Neural crest cell (in vitro differentiated cells): Measurements from ENCODE around the gene KCTD10. TPM values are rescaled to one million over a fixed set of nuclear protein-coding genes. Genes with fewer than 3 reads are reported as not detected.

Experiments used
- DNase-seq: peaks from one replicate; pipeline ENCODE4 v3.0.0; 2021; ENCODE audit warnings: low read depth, mixed read lengths, low spot score
- H3K27ac Mint-ChIP-seq: one replicate; pipeline ENCODE4 v1.8.0; 2021; ENCODE audit warnings: mild to moderate bottlenecking, mixed read lengths; ENCODE audit not compliant: unreplicated experiment
- H3K27me3 Mint-ChIP-seq: 2 replicates; pipeline ENCODE4 v1.8.0; 2021; ENCODE audit warnings: low read depth, mild to moderate bottlenecking, mixed read lengths
- H3K36me3 Mint-ChIP-seq: 2 replicates; pipeline ENCODE4 v1.8.0; 2021; ENCODE audit warnings: low read depth, mild to moderate bottlenecking, mixed read lengths
- H3K4me1 Mint-ChIP-seq: 2 replicates; pipeline ENCODE4 v1.8.0; 2021; ENCODE audit warnings: mixed read lengths
- H3K4me3 Mint-ChIP-seq: one replicate; pipeline ENCODE4 v1.8.0; 2021; ENCODE audit warnings: mild to moderate bottlenecking, mixed read lengths
- H3K9me3 Mint-ChIP-seq: 2 replicates; pipeline ENCODE4 v1.8.0; 2021; ENCODE audit warnings: mixed read lengths
- CTCF ChIP-seq: fragments of 200-600 bp; sonication (generic); conservative IDR thresholded peaks from 2 replicates; pipeline ENCODE4 v1.5.0; 2021; ENCODE audit warnings: antibody characterized with exemption, mild to moderate bottlenecking
- total RNA-seq: library from RNA; stranded (reverse); gene quantifications from 2 replicates; pipeline ENCODE4 v1.2.1, GENCODE V29; 2021

The KCTD10 gene
- total RNA-seq, 1 donor from 2014 or later, result 66.4 TPM

- Mint-ChIP-seq H3K27me3 (no peaks in the 10 kb centered on the region), H3K4me1 (peaks cover 17% of the 10 kb centered on the region), H3K36me3 (no peaks in the 10 kb centered on the region), H3K9me3 (no peaks in the 10 kb centered on the region), H3K4me3 (no peak overlapping the region), H3K27ac (no peak overlapping the region)
- no peak for DNase-seq
- TF ChIP-seq CTCF, result no peak
Measured at GRCh38 chr12:109435428-109436187, 41.5 kb downstream of the KCTD10 start.

- H3K9me3 Mint-ChIP-seq, result no peaks in the 10 kb centered on the region
- H3K4me1 Mint-ChIP-seq, result peaks cover 12% of the 10 kb centered on the region
- no peaks in the 10 kb centered on the region for H3K36me3 Mint-ChIP-seq
- no peak overlapping the region for H3K4me3 Mint-ChIP-seq
- TF ChIP-seq CTCF, result no peak
- H3K27me3 Mint-ChIP-seq, result no peaks in the 10 kb centered on the region
- DNase-seq, result no peak
- no peak overlapping the region for H3K27ac Mint-ChIP-seq
Measured at GRCh38 chr12:109434582-109434981, 42.5 kb downstream of the KCTD10 start.

GRCh38 chr12:109433618-109434017 is 43.5 kb downstream of the KCTD10 start:
- TF ChIP-seq CTCF, result no peak
- H3K9me3 Mint-ChIP-seq, result no peaks in the 10 kb centered on the region
- H3K27ac Mint-ChIP-seq, result no peak overlapping the region
- H3K27me3 Mint-ChIP-seq, result no peaks in the 10 kb centered on the region
- peaks cover 12% of the 10 kb centered on the region for H3K4me1 Mint-ChIP-seq
- H3K4me3 Mint-ChIP-seq, result no peak overlapping the region
- DNase-seq, result no peak
- H3K36me3 Mint-ChIP-seq, result no peaks in the 10 kb centered on the region

- Mint-ChIP-seq H3K4me3 (no peak overlapping the region), H3K9me3 (no peaks in the 10 kb centered on the region), H3K36me3 (no peaks in the 10 kb centered on the region), H3K27ac (no peak overlapping the region), H3K27me3 (peaks cover 2% of the 10 kb centered on the region), H3K4me1 (peaks cover 12% of the 10 kb centered on the region)
- peak; percentile 81 for TF ChIP-seq CTCF
- peak; percentile 80 for DNase-seq
Measured at GRCh38 chr12:109432842-109433304, 44.2 kb downstream of the KCTD10 start.

GRCh38 chr12:109432431-109432830 is 44.7 kb downstream of the KCTD10 start:
- TF ChIP-seq CTCF, result no peak
- Mint-ChIP-seq H3K4me3 (no peak overlapping the region), H3K27ac (no peak overlapping the region), H3K9me3 (no peaks in the 10 kb centered on the region), H3K36me3 (no peaks in the 10 kb centered on the region), H3K4me1 (peaks cover 12% of the 10 kb centered on the region), H3K27me3 (peaks cover 3% of the 10 kb centered on the region)
- DNase-seq, result no peak
